Measurements from ENCODE around the gene NAXE.

Gene NAXE

GRCh38 chr1:156574039-156574633 is 17.4 kb upstream of the NAXE start:
- no peak overlapping the region for H3K4me3 ChIP-seq (ENCODE audit: low read depth, low read length)
- no peak for TF ChIP-seq CTCF (IDR thresholded peaks at IDR 0.05; ENCODE audit: borderline replicate concordance, insufficient read depth, low read depth, low read length)

GRCh38 chr1:156577550-156577949 is 14.0 kb upstream of the NAXE start:
- no peak for TF ChIP-seq CTCF (IDR thresholded peaks at IDR 0.05; ENCODE audit: borderline replicate concordance, insufficient read depth, low read depth, low read length)
- no peak overlapping the region for H3K4me3 ChIP-seq (ENCODE audit: low read depth, low read length)

- no peak for TF ChIP-seq CTCF (IDR thresholded peaks at IDR 0.05; ENCODE audit: borderline replicate concordance, insufficient read depth, low read depth, low read length)
- no peak overlapping the region for H3K4me3 ChIP-seq (ENCODE audit: low read depth, low read length)
Measured at GRCh38 chr1:156578055-156578454, 13.5 kb upstream of the NAXE start.

- no peak within 1 kb of the TSS for H3K4me3 ChIP-seq (ENCODE audit: low read depth, low read length)
- no peak for TF ChIP-seq CTCF (IDR thresholded peaks at IDR 0.05; ENCODE audit: borderline replicate concordance, insufficient read depth, low read depth, low read length)
Measured at GRCh38 chr1:156579472-156579871, 12.1 kb upstream of the NAXE start, which contains the start of gene TTC24. TSS of gene TTC24 (plus strand) at chr1:156579723. CDS start at chr1:156581365, 1,642 bp downstream.

- peak overlapping the region; percentile 45 for H3K4me3 ChIP-seq (ENCODE audit: low read depth, low read length)
- TF ChIP-seq CTCF (IDR thresholded peaks at IDR 0.05; ENCODE audit: borderline replicate concordance, insufficient read depth, low read depth, low read length): no peak
Measured at GRCh38 chr1:156581661-156582387, 9.8 kb upstream of the NAXE start.

GRCh38 chr1:156582388-156583017 is 9.1 kb upstream of the NAXE start:
- peak overlapping the region; percentile 45 for H3K4me3 ChIP-seq (ENCODE audit: low read depth, low read length)
- 0 out of 2 replicates have a peak, but pooled peaks have one; percentile 10 for TF ChIP-seq CTCF (IDR thresholded peaks at IDR 0.05; ENCODE audit: borderline replicate concordance, insufficient read depth, low read depth, low read length)

All from GM12875 (cell line).